ENCODE data around the gene ELP6. TPM values are rescaled to one million over a fixed set of nuclear protein-coding genes. Genes with fewer than 3 reads are reported as not detected.
"Not testable (repeated sequence)": the region's sequence is repeated elsewhere in the genome, so short reads cannot be mapped to it uniquely, and the experiment has no call there.

The ELP6 gene
- polyA plus RNA-seq, 3 donors: 17.8 to 31.9 (median 22.4) TPM

GRCh38 chr3:47475570-47476329, 37.8 kb downstream of the ELP6 start, which contains the start of gene SCAP:
SCAP (minus strand) TSS chr3:47475941; CDS start chr3:47442993, 32,948 bp downstream.
- WGBS, 3 donors: 2 to 4% (median 2%) methylated on average over 49 to 88 of the region's 88 CpGs
- no peak within 1 kb of the TSS for H3K27ac ChIP-seq (ENCODE audit: low read depth, low read length)

- 1% methylated on average over 24 of the region's 24 CpGs for WGBS, 3 donors
- H3K27ac ChIP-seq (ENCODE audit: low read depth, low read length): no peak overlapping the region
Measured at GRCh38 chr3:47475029-47475569, 38.4 kb downstream of the ELP6 start.

GRCh38 chr3:47473391-47473790, 40.1 kb downstream of the ELP6 start:
- WGBS, 3 donors: 30 to 79% (median 70%) methylated on average over 3 of the region's 3 CpGs
- no peak overlapping the region for H3K27ac ChIP-seq (ENCODE audit: low read depth, low read length)

- 66 to 94% (median 88%) methylated on average over 3 of the region's 3 CpGs for WGBS, 3 donors
Measured at GRCh38 chr3:47469616-47470015, 43.9 kb downstream of the ELP6 start.

GRCh38 chr3:47468315-47468714, 45.2 kb downstream of the ELP6 start:
- WGBS, 3 donors: 78 to 100% (median 80%) methylated on average over 1 of the region's 1 CpG
- H3K27ac ChIP-seq (ENCODE audit: low read depth, low read length): not testable (repeated sequence)

More at GRCh38 chr3:47469616-47470015, 43.9 kb downstream of the ELP6 start:
- H3K27ac ChIP-seq (ENCODE audit: low read depth, low read length): no peak overlapping the region

GRCh38 chr3:47464588-47464987, 48.9 kb downstream of the ELP6 start:
- 37 to 88% (median 42%) methylated on average over 1 of the region's 1 CpG for WGBS, 3 donors
- H3K27ac ChIP-seq (ENCODE audit: low read depth, low read length): no peak overlapping the region

GRCh38 chr3:47459534-47460085, 53.9 kb downstream of the ELP6 start:
- WGBS, 3 donors: 85 to 92% (median 87%) methylated on average over 9 of the region's 9 CpGs

GRCh38 chr3:47456984-47457383, 56.5 kb downstream of the ELP6 start:
- no peak overlapping the region for H3K27ac ChIP-seq (ENCODE audit: low read depth, low read length)

More at GRCh38 chr3:47459534-47460085, 53.9 kb downstream of the ELP6 start:
- not testable (repeated sequence) for H3K27ac ChIP-seq (ENCODE audit: low read depth, low read length)

GRCh38 chr3:47455806-47456452, 57.6 kb downstream of the ELP6 start:
- H3K27ac ChIP-seq (ENCODE audit: low read depth, low read length): no peak overlapping the region
- 69 to 74% (median 72%) methylated on average over 3 of the region's 3 CpGs for WGBS, 3 donors

GRCh38 chr3:47452453-47453215, 60.9 kb downstream of the ELP6 start:
- H3K27ac ChIP-seq (ENCODE audit: low read depth, low read length): no peak overlapping the region
- WGBS, 3 donors: 93 to 97% (median 95%) methylated on average over 4 of the region's 4 CpGs

Other genes with a start within 250 kb of the ELP6 start
- 10 to 100 TPM in 1 of 3 donors, 1 to 10 TPM in 2; 6.3 to 10.4 (median 9.2) TPM for gene KIF9, start 230.9 kb downstream of the ELP6 start, polyA plus RNA-seq
- 10 to 100 TPM in 2 of 3 donors, 1 to 10 TPM in 1; 5.9 to 32.1 (median 31.9) TPM for gene KLHL18, start 230.8 kb downstream of the ELP6 start, polyA plus RNA-seq
- 10 to 100 TPM; 10.0 to 16.0 (median 14.5) TPM for gene PTPN23, start 132.7 kb downstream of the ELP6 start, polyA plus RNA-seq
- gene SCAP, start 37.8 kb downstream of the ELP6 start, polyA plus RNA-seq: 10 to 100 TPM; 26.4 to 46.5 (median 29.1) TPM
- gene CSPG5, start 65.2 kb upstream of the ELP6 start, polyA plus RNA-seq: 1 to 10 TPM in 1 of 3 donors, under 1 TPM in 2; 0.11 to 2.1 (median 0.30) TPM

All from adipose tissue (tissue), 3 donors.